B cell (primary cell): ENCODE measurements around the gene CDC25B. TPM values are rescaled to one million over a fixed set of nuclear protein-coding genes. Genes with fewer than 3 reads are reported as not detected.

Experiments
- ATAC-seq: fragments of 200-7000 bp; cut with Tn5 transposase; one replicate; pipeline ENCODE4 v1.10.0; 2021; ENCODE audit warnings: low read depth, mild to moderate bottlenecking, moderate number of reproducible peaks, moderate library complexity
- CTCF ChIA-PET: fragments of 350-600 bp; sonication (Branson Sonifier 250); formaldehyde crosslinking; loops from one replicate; lab custom pipeline; 2021; ENCODE audit warnings: antibody characterized with exemption, inconsistent platforms; lab: Charles Lee
- POLR2A ChIA-PET: fragments of 350-600 bp; sonication (Branson Sonifier 250); formaldehyde crosslinking; loops from one replicate; lab custom pipeline; 2021; ENCODE audit warnings: antibody characterized with exemption; lab: Charles Lee
- DNase-seq: peaks from one replicate; pipeline ENCODE4 v3.0.0; 2013
- H2AFZ ChIP-seq: 2 replicates; pipeline ENCODE4 v1.6.1; 2012; ENCODE audit warnings: mild to moderate bottlenecking, low read depth, low read length; ENCODE audit not compliant: insufficient read depth, poor library complexity, severe bottlenecking
- H3K27ac ChIP-seq, 2 donors: 1 replicate in 1 of 2; 2 replicates in 1 of 2; pipeline ENCODE4 v1.5.1; 2012 to 2013; ENCODE audit warnings: low read length in 2 of 2, mild to moderate bottlenecking in 2 of 2, moderate library complexity in 1 of 2
- H3K27me3 ChIP-seq, 4 experiments: fragments of 200-600 bp in 1 of 4; sonication (generic) in 1 of 4; replicated peaks in 1 of 4; 1 replicate in 2 of 4; 2 replicates in 2 of 4; pipeline versions ENCODE4 v1.6.1 to v1.7.0; 2013 to 2016; ENCODE audit warnings: low read length in 3 of 4, mild to moderate bottlenecking in 2 of 4, mixed read lengths in 1 of 4, moderate library complexity in 1 of 4; ENCODE audit not compliant: insufficient read depth in 4 of 4, control insufficient read depth in 3 of 4; ENCODE audit errors: control extremely low read depth in 1 of 4
- H3K36me3 ChIP-seq, 2 experiments: replicated peaks in 1 of 2; 1 replicate in 1 of 2; 2 replicates in 1 of 2; pipeline versions ENCODE4 v1.6.1 to v1.7.1; 2013; ENCODE audit warnings: low read length in 1 of 2; ENCODE audit not compliant: insufficient read depth in 2 of 2, control insufficient read depth in 1 of 2; ENCODE audit errors: control extremely low read depth in 1 of 2, extremely low read depth in 1 of 2
- H3K4me1 ChIP-seq, 2 donors: fragments of 200-600 bp in 1 of 2; sonication (generic) in 1 of 2; 1 replicate in 1 of 2; 2 replicates in 1 of 2; pipeline versions ENCODE4 v1.5.1 to v1.6.1; 2013 to 2017; ENCODE audit warnings: low read length in 2 of 2; ENCODE audit not compliant: control insufficient read depth in 2 of 2, insufficient read depth in 2 of 2
- H3K4me2 ChIP-seq: replicated peaks from 2 replicates; pipeline ENCODE3; 2012; ENCODE audit warnings: mild to moderate bottlenecking, low read depth, low read length; ENCODE audit not compliant: poor library complexity, severe bottlenecking
- H3K4me3 ChIP-seq, 5 experiments: fragments of 200-600 bp in 1 of 5; sonication (generic) in 1 of 5; 1 replicate in 3 of 5; 2 replicates in 2 of 5; pipeline versions ENCODE4 v1.5.1 to v1.7.0; 2011 to 2016; ENCODE audit warnings: low read length in 4 of 5, mild to moderate bottlenecking in 4 of 5, low read depth in 2 of 5, control low read depth in 1 of 5, moderate library complexity in 1 of 5; ENCODE audit not compliant: insufficient read depth in 1 of 5; ENCODE audit errors: control extremely low read depth in 1 of 5, extremely low read depth in 1 of 5
- H3K79me2 ChIP-seq: fragments of 200-600 bp; sonication (generic); one replicate; pipeline ENCODE4 v1.6.0; 2016; ENCODE audit warnings: low read length; ENCODE audit not compliant: control insufficient read depth, insufficient read depth
- H3K9ac ChIP-seq: fragments of 200-600 bp; sonication (generic); 2 replicates; pipeline ENCODE4 v1.6.1; 2017; ENCODE audit warnings: mild to moderate bottlenecking, low read length, moderate library complexity
- H3K9me3 ChIP-seq, 3 donors: one replicate each; pipeline versions ENCODE4 v1.6.1 to v1.7.1; 2013; ENCODE audit warnings: low read length in 2 of 3; ENCODE audit not compliant: control insufficient read depth in 2 of 3, insufficient read depth in 1 of 3; ENCODE audit errors: control extremely low read depth in 1 of 3
- H4K20me1 ChIP-seq: 2 replicates; pipeline ENCODE4 v1.6.0; 2012; ENCODE audit warnings: mild to moderate bottlenecking, low read length; ENCODE audit not compliant: insufficient read depth, control insufficient read depth, poor library complexity, severe bottlenecking
- H3K27ac Mint-ChIP-seq: one replicate; pipeline ENCODE4 v1.8.0; 2021; ENCODE audit warnings: mixed read lengths
- H3K27me3 Mint-ChIP-seq: one replicate; pipeline ENCODE4 v1.8.0; 2021; ENCODE audit warnings: mixed read lengths
- H3K4me1 Mint-ChIP-seq: one replicate; pipeline ENCODE4 v1.8.0; 2021; ENCODE audit warnings: mixed read lengths
- H3K4me3 Mint-ChIP-seq: one replicate; pipeline ENCODE4 v1.8.0; 2021; ENCODE audit warnings: mixed read lengths
- H3K9me3 Mint-ChIP-seq: one replicate; pipeline ENCODE4 v1.8.0; 2022; ENCODE audit warnings: mixed read lengths; ENCODE audit not compliant: insufficient read depth
- EZH2 ChIP-seq: IDR thresholded peaks from 2 replicates; pipeline ENCODE4 v1.6.1; 2012; ENCODE audit warnings: borderline replicate concordance, low read depth, mild to moderate bottlenecking, moderate library complexity, low read length; ENCODE audit not compliant: insufficient read depth, poor library complexity, severe bottlenecking
- WGBS: methylation state at CpG from one replicate; pipeline ENCODE4 v1.1.5; 2013; ENCODE audit warnings: missing lambda C conversion rate; ENCODE audit not compliant: insufficient coverage; 5-methylcytosine and 5-hydroxymethylcytosine counted together
- intact Hi-C: fragments of 100-400 bp; cut with micrococcal nuclease; formaldehyde crosslinking; loops from one replicate; pipeline ENCODE4 v1.10.0; 2022
- polyA plus RNA-seq: library from polyadenylated mRNA; depleted of rRNA; stranded (reverse); fragments of >200 nt; gene quantifications from 2 replicates; pipeline ENCODE4 v1.2.3, GENCODE V29; 2012
- total RNA-seq, 2 donors: library from RNA; stranded (reverse); fragments of 120-200 nt in 1 of 2; gene quantifications; 1 replicate in 1 of 2; 2 replicates in 1 of 2; pipeline versions ENCODE4 v1.2.3 to v1.2.4, GENCODE V29; 2013 to 2022
- TF ChIP-seq, protein P1 (sequence below): fragments of 200-600 bp; IDR thresholded peaks from one replicate; pipeline ENCODE4 v1.8.0; 2022; ENCODE audit warnings: antibody characterized with exemption, mild to moderate bottlenecking

CDC25B gene
- total and polyA plus RNA-seq, 2 donors (not counting 1 experiment from before 2014, with no cell fraction given) = 72.3 to 114 TPM

- Mint-ChIP-seq H3K4me3 (peak overlapping the region; percentile 90), H3K4me1 (peaks cover 32% of the 10 kb centered on the region), H3K27me3 (no peaks in the 10 kb centered on the region), H3K27ac (peak overlapping the region; percentile 87), H3K9me3 (no peaks in the 10 kb centered on the region)
- Histone ChIP-seq H3K27me3 (no peaks in the 10 kb centered on the region), H2AFZ (peak overlapping the region; percentile 87), H4K20me1 (peaks cover 13% of the 10 kb centered on the region), H3K4me1 (peaks cover 8 to 18% of the 10 kb centered on the region in 2 donors), H3K4me2 (peak overlapping the region; percentile 88), H3K9me3 (no peaks in the 10 kb centered on the region), H3K79me2 (peaks cover 42% of the 10 kb centered on the region), H3K4me3 (peak overlapping the region; percentile 59 to 93 (median 86)), H3K27ac (peak overlapping the region; percentile 62 to 86), H3K9ac (peak overlapping the region; percentile 78), H3K36me3 (no peaks in the 10 kb centered on the region)
- POLR2A ChIA-PET = interaction anchor here (0.6 to 1.5 kb wide), 3 partner anchors 27 to 79 kb away, joined by 3 read pairs; partner anchors contain the start of genes ADISSP and AP5S1
- DNase-seq = no peak
- WGBS = 40% methylated on average over 7 of the region's 8 CpGs
- TF ChIP-seq EZH2 = no peak
- TF ChIP-seq, protein P1, sequence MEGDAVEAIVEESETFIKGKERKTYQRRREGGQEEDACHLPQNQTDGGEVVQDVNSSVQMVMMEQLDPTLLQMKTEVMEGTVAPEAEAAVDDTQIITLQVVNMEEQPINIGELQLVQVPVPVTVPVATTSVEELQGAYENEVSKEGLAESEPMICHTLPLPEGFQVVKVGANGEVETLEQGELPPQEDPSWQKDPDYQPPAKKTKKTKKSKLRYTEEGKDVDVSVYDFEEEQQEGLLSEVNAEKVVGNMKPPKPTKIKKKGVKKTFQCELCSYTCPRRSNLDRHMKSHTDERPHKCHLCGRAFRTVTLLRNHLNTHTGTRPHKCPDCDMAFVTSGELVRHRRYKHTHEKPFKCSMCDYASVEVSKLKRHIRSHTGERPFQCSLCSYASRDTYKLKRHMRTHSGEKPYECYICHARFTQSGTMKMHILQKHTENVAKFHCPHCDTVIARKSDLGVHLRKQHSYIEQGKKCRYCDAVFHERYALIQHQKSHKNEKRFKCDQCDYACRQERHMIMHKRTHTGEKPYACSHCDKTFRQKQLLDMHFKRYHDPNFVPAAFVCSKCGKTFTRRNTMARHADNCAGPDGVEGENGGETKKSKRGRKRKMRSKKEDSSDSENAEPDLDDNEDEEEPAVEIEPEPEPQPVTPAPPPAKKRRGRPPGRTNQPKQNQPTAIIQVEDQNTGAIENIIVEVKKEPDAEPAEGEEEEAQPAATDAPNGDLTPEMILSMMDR = no peak
- intact Hi-C loops = loop anchor here (2.0 kb wide), 3 partner anchors 51 to 237 kb away; partner anchors contain the start of genes CDC25B and CENPB
- ATAC-seq = no peak
- CTCF ChIA-PET = interaction anchor here (0.6 to 1.5 kb wide), 2 partner anchors 52 to 60 kb away, joined by 3 to 4 read pairs; no protein-coding TSS in a partner anchor
Measured at GRCh38 chr20:3847429-3847940, 51.4 kb downstream of the CDC25B start.

DNA sequence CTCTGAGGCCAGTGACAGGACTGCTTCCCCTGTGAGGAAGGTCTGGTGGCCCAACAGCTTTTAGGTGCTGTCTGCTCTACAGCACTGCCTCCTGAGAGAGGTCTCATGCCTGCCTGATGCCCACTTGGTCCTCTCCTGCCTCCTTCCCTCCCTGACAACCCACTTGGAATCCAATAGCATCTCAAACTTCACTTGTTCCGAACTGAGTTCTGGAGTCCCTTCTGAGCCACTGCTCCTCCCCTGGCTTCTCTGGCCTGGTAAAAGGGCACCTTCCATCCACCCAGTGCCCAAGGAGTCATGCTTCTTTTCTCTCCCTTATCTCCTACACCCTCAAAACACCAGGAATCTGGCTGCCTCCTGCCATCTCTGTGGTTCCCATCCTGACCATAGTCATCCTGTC lies 52.5 kb downstream of the CDC25B start:
- POLR2A ChIA-PET = interaction anchor here (0.6 kb wide), 1 partner anchor 8 kb away, joined by 5 read pairs; no protein-coding TSS in a partner anchor

More for the DNA sequence above, 52.5 kb downstream of the CDC25B start:
- 100% methylated on average over 1 of the region's 1 CpG for WGBS
- Histone ChIP-seq H4K20me1 (peaks cover 13% of the 10 kb centered on the region), H3K36me3 (no peaks in the 10 kb centered on the region), H3K27ac (no peak overlapping the region), H3K9ac (no peak overlapping the region), H3K4me2 (no peak overlapping the region), H3K27me3 (no peaks in the 10 kb centered on the region), H3K79me2 (peaks cover 44% of the 10 kb centered on the region), H2AFZ (no peak overlapping the region), H3K4me3 (no peak overlapping the region), H3K9me3 (no peaks in the 10 kb centered on the region), H3K4me1 (peaks cover 8 to 18% of the 10 kb centered on the region in 2 donors)
- DNase-seq = no peak
- intact Hi-C loops = no loop called here
- H3K9me3 Mint-ChIP-seq = no peaks in the 10 kb centered on the region
- CTCF ChIA-PET = interaction anchor here (1.3 kb wide), 1 partner anchor 28 kb away, joined by 4 read pairs; the partner anchor contains the start of gene AP5S1
- peak overlapping the region; percentile 76 for H3K4me3 Mint-ChIP-seq
- ATAC-seq = no peak
- no peaks in the 10 kb centered on the region for H3K27me3 Mint-ChIP-seq
- H3K27ac Mint-ChIP-seq = peak overlapping the region; percentile 53
- no peak for TF ChIP-seq EZH2
- TF ChIP-seq, protein P1 = no peak
- H3K4me1 Mint-ChIP-seq = peaks cover 32% of the 10 kb centered on the region
